HS-5 (cell line): Measurements from ENCODE around the gene RUNX1.

ENCODE experiments used
- DNase-seq: peaks from one replicate; pipeline ENCODE4 v3.0.0-alpha.2; 2012; ENCODE audit warnings: low read depth

RUNX1 gene

DNA sequence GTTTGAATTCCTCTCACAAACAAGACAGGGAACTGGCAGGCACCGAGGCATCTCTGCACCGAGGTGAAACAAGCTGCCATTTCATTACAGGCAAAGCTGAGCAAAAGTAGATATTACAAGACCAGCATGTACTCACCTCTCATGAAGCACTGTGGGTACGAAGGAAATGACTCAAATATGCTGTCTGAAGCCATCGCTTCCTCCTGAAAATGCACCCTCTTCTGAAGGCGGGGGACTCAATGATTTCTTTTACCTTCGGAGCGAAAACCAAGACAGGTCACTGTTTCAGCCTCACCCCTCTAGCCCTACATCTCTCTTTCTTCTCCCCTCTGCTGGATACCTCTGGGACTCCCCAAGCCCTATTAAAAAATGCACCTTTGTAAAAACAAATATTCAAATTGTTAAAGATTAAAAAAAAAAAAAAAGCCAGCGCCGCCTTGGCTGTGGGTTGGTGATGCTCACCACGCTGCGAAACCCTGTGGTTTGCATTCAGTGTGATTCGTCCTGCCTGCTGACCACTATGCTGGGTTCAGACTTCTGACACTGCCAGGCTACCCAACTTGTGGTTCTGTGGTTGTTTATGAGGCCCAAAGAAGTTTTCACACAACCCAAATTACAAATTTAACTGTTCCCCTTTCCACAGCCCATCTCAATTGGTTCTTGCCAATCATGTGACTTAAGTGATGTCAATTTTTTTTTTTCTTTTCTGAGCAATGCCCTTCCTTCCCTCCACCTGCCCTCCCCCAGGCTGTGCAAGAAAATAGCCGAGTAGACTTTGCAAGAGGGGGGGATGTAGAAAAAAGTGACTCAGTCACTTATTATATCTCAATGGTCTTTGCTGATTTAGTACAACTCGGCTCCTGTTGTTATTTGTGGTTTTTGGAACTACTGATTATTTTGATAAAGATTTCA lies at the start of gene RUNX1:
TSS of gene RUNX1 (minus strand) at position 597 of the 912 bp plus-strand sequence.
- peak; percentile 31 for DNase-seq

DNA sequence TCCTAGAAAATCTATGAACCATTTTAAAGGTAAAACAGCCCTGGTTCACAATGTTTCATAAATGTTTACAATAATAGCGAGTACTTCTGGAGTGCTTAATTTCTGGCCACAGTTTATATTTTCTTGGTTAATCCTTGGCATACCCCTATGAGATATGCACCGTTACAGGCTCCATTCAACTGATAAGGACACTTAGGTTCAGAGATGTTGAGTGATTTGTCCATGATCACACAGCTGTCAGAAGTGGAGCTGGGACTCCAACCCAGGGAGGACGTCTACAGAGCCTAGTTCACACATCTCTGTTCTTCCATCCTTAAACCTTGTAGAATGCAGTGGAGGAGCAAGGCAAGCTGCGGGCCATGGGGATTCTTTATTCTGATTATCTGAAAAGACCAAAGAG lies 48.4 kb upstream of the RUNX1 start:
- DNase-seq, result no peak

DNA sequence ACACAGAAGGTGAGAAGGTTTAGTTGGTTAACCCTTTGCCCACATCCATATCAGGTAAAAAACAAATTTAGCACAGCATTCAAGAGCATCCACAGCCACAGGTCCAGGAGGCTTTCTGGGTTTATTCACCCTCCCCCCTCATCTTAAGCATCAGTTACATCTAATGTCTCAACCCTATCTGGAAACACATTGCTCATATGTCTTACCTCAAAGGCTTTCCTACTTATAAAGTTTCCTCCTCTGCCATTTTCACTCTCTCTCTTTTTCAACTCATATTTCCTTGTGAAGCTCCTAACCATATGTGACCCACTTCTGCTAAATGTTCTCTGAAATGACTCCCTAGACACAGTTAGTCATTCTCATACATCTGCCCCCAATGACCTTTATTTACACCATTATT lies 47.9 kb upstream of the RUNX1 start:
- DNase-seq, result no peak

GRCh38 chr21:35095859-35096291 lies 46.8 kb upstream of the RUNX1 start:
- no peak for DNase-seq

GRCh38 chr21:35093514-35093913 lies 44.4 kb upstream of the RUNX1 start:
- DNase-seq, result no peak

DNA sequence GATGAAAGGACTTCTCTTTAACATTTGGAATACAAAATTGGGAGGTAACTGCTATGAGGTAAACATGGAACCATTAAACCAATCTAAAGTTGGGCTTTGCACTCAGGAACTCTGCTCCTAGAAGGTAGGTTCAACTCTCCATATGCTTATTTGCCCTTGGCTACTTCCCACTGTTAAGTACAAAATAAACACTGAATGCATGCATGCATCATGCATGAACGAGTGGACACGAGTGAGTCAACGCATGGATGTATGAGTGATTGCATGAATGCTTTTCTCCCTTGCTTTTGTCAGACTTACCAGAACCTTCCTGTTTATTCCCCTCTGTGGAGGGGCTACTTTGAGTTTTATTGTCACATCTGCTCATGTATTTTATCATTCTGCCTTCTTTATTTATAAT lies 42.4 kb upstream of the RUNX1 start:
- no peak for DNase-seq

DNA sequence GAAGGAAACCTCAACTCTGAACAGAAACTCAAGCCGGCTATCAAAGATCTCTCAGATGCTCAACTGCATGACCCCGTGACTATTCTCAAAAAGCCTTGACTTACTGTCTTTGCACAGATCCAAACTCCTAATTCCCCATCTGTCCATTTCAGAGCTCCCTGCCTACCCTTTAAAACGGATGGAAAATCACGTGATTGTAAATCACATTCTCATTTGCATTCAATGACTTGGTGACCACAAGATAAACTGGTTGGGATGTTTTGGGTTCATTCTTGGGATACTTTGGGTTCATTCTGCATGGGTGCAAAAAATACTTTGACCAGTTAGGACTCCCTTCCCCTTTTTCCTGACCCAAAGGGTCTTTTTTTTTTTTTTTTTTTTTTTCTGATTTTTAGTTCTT lies 41.3 kb upstream of the RUNX1 start:
- no peak for DNase-seq

DNA sequence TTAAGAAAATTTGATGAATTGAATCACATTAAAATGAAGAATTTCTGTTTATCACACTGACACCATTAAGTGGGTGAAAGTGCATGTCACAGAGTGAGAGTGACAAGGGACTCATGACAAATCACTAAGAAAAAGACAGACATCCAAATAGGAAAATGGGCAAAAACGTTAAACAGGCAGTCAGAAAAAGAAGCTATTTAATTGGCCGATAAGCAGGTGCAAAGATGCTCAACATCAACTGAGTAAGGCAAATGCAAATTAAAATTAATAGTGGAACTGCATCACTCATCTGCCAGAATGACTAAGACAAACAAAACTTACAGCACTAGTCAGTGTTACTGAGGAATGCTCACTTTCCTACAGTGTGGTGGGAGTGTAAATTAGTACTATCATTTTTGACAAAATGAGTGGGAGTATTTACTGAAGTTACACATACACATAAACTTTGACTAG lies 39.2 kb upstream of the RUNX1 start:
- DNase-seq, result no peak

- peak; percentile 16 for DNase-seq
These were observed 37.3 kb upstream of the RUNX1 start for GRCh38 chr21:35086357-35086756.

DNA sequence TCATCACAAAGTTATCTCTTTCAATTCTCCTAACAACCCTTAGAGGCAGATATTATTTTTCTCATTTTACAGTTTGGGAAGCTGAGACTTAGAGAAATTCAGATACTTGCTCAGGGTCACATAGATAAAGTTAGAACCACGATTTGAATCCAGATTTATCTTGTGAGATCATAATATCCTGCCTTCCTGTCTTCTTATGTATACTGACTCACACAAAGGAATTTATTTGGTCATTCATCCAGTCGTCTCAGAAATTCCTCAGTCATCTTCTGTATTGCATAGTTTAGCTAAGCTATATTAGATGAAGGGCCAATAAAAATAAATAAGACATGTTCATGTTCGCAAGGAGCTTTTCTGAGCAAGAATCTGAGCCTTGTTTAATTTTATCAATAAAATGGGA lies 35.8 kb upstream of the RUNX1 start:
- DNase-seq, result peak; percentile 87

DNA sequence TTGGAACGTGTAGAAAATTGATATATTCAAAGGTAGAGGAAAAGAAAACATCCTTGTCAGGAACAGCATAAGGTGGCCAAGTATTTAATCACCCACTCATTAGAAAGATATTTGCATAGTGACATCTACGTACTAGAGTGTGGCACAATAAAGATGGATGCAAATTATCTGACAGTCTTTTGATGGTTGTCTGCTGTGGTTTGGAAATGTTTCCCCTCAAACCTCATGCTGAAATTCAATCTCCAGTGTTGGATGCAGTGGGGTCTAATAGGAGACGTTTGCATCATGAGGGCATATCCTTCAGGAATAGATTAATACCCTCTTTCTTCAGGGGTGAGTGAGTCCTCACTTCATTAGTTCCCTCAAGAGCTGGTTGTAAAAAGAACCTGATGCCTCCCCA lies 34.1 kb upstream of the RUNX1 start:
- DNase-seq, result no peak

GRCh38 chr21:35081861-35082260 lies 32.8 kb upstream of the RUNX1 start:
- DNase-seq, result no peak

DNA sequence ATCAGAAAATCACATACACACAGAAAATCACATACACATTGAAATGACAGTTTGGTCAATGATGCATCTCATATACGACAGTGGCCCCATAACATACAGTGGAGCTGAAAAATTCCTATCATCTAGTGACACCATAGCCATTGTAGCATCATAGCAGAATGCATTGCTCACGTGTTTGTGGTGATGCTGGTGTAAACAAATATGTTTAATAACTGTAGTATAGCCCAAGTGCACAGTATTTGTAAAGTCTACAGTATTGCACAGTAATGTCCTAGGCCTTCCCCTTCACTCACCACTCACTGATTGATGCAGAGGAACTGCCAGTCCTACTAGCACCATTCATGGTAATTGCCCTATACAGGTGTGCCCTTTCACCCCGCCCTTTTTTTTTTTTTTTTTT lies 30.1 kb upstream of the RUNX1 start:
- no peak for DNase-seq

DNA sequence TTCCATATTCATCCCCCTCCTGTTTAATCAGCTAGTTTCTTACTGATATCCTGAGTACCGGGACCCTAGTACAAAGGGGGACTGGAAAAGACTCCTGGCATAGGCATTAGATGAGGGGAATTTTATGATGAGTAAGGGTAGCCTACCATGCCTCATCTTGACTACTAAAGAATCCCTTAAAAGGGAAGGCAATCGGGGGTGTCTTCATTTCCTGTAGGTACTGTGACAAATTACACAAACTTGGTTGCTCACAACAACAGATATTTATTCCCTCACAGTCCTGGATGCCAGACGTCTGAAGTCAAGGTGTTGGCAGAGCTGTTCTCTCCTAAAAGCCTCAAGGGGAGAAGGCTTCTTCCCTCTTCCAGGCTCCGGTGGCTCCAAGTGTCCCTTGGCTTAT lies 28.9 kb upstream of the RUNX1 start:
- no peak for DNase-seq

- no peak for DNase-seq
These were observed 28.4 kb upstream of the RUNX1 start for GRCh38 chr21:35077466-35077865.

DNA sequence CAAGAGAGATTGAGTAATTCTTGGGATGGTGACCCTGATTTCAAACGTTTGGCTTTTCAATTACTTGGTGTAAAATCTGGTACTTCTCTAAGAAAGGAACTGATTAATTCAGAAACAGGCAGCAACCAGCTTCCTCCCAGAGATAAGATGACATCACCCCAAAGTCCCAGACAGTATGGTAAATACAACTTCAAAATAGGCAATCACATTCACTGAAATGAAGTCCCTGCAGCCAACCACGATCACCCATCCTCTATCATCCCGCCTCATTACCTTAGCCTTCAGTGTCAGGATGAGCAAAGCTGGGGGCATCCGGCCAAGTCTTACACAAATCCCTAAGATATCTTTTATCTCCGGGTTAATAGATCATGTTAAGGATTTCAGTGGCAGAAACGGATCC lies 26.4 kb upstream of the RUNX1 start:
- DNase-seq, result peak; percentile 31

GRCh38 chr21:35072960-35073359 lies 23.9 kb upstream of the RUNX1 start:
- no peak for DNase-seq

DNA sequence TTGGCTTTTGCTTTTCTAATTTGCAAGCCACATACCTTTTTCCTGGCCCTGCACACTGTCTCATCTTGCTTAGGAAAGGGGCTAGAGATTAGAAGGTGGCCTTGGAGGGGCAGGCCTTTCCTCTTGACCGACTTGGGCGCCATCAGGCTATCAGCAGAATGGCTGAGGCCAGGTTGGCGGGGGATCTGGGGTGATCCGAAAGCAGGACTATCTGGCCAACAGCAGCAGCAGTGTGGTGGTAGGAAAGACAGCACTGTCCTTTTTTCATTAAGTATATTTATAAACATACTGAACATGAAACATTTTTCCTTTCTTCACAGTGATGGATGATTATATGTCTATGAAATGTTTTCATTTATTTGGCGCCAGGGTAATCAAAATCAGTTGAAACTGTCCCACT lies 23.5 kb upstream of the RUNX1 start:
- DNase-seq, result no peak

- DNase-seq, result no peak
These were observed 22.2 kb upstream of the RUNX1 start for GRCh38 chr21:35071347-35071746.

DNA sequence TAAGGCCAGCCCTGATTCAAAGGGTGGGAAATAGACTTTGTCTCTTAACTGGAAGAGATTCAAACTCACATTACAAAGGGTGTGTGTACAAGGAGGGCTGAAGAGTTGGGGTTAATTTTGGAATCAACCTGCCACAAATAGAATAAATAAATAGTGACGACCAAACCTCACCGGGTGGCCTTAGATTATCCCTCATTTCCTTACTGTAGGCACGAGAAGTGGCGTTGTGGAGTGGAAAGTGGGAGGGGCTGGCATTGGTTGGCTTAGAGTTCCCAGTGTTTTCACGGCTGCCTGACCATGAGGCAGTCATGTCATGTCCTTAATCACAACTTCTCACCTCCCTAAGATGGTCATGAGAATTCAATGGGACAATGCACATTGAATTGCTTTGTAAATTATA lies 21.3 kb upstream of the RUNX1 start:
- no peak for DNase-seq

DNA sequence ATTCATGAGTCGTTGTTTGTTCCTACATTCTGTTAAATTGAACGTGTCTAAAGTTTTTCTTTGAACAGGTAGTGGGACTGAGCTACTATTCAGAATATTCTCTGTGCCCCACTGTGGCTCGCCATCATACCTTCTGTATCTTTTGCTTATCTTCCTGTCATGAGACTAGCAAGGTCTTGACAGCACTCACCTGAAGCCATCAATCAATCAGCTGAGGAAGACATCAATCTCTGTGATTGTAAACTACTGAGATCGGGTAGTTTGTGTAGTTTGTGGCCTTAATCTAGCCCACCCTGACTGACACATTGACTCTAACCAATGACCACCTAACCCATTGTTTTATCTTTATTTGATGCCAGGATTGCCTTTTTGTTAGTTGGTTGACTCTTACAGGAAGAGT lies 17.7 kb upstream of the RUNX1 start:
- DNase-seq, result no peak

DNA sequence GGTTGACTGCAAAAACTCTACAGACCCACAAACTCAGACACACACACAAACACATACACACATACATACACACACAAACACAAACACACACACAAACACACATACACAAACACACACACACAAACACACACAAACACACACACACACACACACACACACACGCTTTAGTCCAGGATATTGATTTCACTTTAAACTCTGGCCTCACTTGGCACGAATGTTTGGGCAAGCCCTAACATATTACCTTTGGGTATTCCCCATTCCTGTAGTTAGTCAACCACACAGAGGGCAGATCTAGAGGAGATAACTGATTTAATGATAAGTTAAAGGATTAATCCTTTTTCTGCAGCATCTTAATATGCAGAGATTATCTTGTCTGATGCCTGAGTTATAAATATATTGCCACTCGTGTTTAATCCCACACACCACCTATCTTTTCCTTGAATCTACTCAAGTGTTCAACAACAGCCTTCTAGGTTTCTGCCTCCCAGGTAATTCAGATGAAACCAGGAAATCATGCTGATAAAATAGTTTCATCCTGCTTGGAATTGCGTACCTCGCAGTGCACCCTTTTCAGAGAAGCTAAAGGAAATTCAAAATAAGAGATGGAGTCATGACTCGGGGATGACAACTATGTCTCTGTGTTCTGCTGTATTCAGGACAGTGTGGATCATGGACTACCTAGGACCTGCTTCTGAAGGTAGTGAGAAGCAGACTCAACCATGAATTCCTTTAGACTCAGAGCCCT lies 14.5 kb upstream of the RUNX1 start:
- DNase-seq, result no peak

DNA sequence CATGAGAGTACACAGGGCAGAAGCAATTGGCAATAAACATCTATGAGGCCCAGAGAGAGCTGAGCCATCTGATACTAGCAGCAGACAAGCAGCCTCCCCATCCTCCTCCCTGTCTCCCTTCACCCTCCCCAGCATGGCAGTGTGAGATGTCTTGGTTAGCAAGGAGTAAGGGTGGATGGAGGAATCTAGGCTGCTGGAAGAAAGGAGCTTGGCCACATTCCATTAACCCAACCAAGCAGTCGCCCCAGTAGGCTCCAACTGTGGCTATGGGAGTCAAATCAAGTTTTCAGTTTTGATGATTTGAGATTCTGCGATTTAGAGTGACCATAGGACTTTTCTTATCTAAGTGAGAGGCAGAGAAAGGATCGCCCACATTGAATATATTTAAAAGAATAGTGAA lies 12.9 kb upstream of the RUNX1 start:
- DNase-seq, result no peak
